HL-60 (cell line): Measurements from ENCODE around the gene MAP2K5.
A peak's percentile ranks its signal among the peaks of the same experiment; 100 is the strongest.

Source experiments
- DNase-seq, 2 experiments: peaks; one replicate each; pipeline ENCODE4 v3.0.0-alpha.2; 2010 to 2020; ENCODE audit warnings: low read depth in 1 of 2, low spot score in 1 of 2
- H3K27ac ChIP-seq: fragments of 250-450 bp; sonication (Bioruptor Pico); replicated peaks from 2 replicates; pipeline ENCODE4 v1.5.1; 2020; ENCODE audit warnings: mild to moderate bottlenecking, moderate library complexity
- H3K27me3 ChIP-seq: fragments of 250-450 bp; sonication (Bioruptor Pico); 2 replicates; pipeline ENCODE4 v1.5.1; 2021; ENCODE audit warnings: mild to moderate bottlenecking, moderate library complexity; ENCODE audit not compliant: insufficient read depth, poor library complexity, severe bottlenecking
- H3K4me3 ChIP-seq: replicated peaks from 2 replicates; pipeline ENCODE4 v1.5.1; 2011; ENCODE audit warnings: mild to moderate bottlenecking, control low read depth, low read length; ENCODE audit not compliant: insufficient read depth
- GABPA ChIP-seq: IDR thresholded peaks from 2 replicates; pipeline ENCODE4 v1.6.1; 2012; ENCODE audit warnings: low read depth
- POLR2AphosphoS5 ChIP-seq: IDR thresholded peaks from 2 replicates; pipeline ENCODE4 v1.6.1; 2012; ENCODE audit warnings: low read depth
- SPI1 ChIP-seq: IDR thresholded peaks from 2 replicates; pipeline ENCODE4 v1.6.1; 2012; ENCODE audit warnings: low read depth, mild to moderate bottlenecking, borderline replicate concordance
- TF ChIP-seq, protein P1 (sequence below): IDR thresholded peaks from 2 replicates; pipeline ENCODE4 v1.6.1; 2012; ENCODE audit warnings: low read depth; ENCODE audit not compliant: insufficient replicate concordance
- TF ChIP-seq, protein P2 (sequence below): IDR thresholded peaks from one replicate; pipeline ENCODE4 v1.5.1; 2011; ENCODE audit warnings: low read length, control low read depth, inconsistent platforms; ENCODE audit not compliant: insufficient read depth

MAP2K5 gene

DNA sequence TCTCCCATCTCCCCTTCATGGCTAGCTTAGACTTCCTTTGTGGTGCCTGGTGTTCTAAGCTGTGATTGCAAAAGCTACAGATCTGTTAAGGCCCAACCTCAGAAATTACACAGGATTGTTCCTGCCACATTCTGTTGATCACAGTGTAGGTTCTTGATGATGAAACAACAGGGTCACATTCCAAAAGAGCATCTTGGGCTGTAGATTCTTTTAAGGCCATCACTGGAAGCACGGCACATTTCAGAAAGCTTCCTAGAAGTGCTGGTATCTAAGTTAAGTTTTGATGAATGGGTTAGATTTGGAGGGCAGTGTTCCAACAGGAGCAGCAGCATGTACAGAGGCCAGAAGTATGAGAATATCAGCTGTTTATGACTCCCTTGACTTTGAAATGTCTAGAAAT lies 175.3 kb downstream of the MAP2K5 start:
- Histone ChIP-seq H3K27ac (no peak overlapping the region), H3K27me3 (no peaks in the 10 kb centered on the region), H3K4me3 (no peak overlapping the region)
- DNase-seq = no peak
- no peak for TF ChIP-seq GABPA
- TF ChIP-seq, protein P1, sequence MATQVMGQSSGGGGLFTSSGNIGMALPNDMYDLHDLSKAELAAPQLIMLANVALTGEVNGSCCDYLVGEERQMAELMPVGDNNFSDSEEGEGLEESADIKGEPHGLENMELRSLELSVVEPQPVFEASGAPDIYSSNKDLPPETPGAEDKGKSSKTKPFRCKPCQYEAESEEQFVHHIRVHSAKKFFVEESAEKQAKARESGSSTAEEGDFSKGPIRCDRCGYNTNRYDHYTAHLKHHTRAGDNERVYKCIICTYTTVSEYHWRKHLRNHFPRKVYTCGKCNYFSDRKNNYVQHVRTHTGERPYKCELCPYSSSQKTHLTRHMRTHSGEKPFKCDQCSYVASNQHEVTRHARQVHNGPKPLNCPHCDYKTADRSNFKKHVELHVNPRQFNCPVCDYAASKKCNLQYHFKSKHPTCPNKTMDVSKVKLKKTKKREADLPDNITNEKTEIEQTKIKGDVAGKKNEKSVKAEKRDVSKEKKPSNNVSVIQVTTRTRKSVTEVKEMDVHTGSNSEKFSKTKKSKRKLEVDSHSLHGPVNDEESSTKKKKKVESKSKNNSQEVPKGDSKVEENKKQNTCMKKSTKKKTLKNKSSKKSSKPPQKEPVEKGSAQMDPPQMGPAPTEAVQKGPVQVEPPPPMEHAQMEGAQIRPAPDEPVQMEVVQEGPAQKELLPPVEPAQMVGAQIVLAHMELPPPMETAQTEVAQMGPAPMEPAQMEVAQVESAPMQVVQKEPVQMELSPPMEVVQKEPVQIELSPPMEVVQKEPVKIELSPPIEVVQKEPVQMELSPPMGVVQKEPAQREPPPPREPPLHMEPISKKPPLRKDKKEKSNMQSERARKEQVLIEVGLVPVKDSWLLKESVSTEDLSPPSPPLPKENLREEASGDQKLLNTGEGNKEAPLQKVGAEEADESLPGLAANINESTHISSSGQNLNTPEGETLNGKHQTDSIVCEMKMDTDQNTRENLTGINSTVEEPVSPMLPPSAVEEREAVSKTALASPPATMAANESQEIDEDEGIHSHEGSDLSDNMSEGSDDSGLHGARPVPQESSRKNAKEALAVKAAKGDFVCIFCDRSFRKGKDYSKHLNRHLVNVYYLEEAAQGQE = no peak
- TF ChIP-seq SPI1 = no peak
- TF ChIP-seq POLR2AphosphoS5 = no peak
- TF ChIP-seq, protein P2, sequence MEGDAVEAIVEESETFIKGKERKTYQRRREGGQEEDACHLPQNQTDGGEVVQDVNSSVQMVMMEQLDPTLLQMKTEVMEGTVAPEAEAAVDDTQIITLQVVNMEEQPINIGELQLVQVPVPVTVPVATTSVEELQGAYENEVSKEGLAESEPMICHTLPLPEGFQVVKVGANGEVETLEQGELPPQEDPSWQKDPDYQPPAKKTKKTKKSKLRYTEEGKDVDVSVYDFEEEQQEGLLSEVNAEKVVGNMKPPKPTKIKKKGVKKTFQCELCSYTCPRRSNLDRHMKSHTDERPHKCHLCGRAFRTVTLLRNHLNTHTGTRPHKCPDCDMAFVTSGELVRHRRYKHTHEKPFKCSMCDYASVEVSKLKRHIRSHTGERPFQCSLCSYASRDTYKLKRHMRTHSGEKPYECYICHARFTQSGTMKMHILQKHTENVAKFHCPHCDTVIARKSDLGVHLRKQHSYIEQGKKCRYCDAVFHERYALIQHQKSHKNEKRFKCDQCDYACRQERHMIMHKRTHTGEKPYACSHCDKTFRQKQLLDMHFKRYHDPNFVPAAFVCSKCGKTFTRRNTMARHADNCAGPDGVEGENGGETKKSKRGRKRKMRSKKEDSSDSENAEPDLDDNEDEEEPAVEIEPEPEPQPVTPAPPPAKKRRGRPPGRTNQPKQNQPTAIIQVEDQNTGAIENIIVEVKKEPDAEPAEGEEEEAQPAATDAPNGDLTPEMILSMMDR = no peak

DNA sequence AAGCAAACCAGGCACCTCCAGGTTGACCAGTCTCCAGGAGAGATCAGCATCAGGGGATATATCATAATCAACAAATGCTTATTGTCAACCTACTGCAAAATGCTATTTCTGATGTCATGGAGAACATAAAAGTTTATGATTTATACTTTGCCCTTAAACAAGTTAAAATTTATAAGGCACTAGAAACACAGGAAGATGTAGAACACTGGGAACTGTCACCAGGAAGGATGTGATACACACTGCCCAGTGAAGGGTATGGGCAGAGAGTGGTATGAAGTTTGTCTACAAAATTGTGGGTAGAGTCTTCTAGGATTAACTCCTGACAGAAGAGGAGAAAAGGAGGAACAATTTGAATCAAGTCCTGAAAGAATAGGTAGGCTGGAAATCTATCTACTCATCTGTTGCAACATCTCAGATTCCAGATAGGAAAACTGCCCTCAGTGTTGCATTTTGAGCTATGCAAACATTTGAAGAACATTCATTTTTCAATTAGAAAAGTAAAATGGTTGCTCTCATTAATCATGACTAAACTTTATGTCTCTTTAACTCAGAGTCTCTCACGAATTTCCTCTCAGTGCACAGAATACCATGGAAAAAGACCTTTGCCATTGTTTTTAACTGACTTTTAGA lies 176.9 kb downstream of the MAP2K5 start:
- no peak overlapping the region for H3K27ac ChIP-seq
- H3K4me3 ChIP-seq = no peak overlapping the region
- TF ChIP-seq, protein P2 = no peak
- no peak for TF ChIP-seq GABPA
- no peak for TF ChIP-seq POLR2AphosphoS5
- TF ChIP-seq SPI1 = no peak
- TF ChIP-seq, protein P1 = no peak
- DNase-seq = no peak
- no peaks in the 10 kb centered on the region for H3K27me3 ChIP-seq

DNA sequence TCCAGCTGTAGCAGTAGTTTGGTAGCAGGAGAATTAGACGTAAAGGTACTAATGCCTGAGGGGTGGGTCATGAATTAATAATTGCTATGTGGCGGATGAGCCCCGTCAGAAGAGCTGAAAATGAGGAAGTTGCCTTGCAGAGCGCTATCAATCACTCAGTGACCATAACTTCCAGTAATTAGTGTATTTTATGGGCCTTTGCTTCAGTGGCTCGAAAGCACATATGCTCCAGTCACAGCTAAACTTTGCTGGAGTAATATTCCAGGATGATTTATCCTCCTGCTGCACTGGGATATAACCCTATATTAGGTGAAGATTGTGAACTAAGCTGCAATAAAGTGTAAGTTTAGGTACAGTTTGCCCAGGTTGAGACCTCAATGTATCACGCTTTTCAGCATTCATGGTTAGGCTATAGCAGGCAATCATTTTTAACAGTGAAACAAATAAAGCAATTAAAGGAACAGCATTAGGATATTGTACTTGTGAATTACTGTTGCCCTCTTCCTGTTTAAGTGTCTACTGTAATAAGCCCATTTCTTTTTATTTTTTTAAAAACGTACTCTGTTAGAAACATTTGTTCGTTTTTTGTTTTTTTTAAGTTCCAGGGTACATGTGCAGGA lies 178.2 kb downstream of the MAP2K5 start:
- TF ChIP-seq, protein P2 = no peak
- TF ChIP-seq SPI1 = peak; percentile 22; the same call in 1 of the 2 replicates
- H3K27me3 ChIP-seq = no peaks in the 10 kb centered on the region
- peak in 1 of 2 experiments; percentile 13 for DNase-seq

More for the DNA sequence above, 178.2 kb downstream of the MAP2K5 start:
- no peak overlapping the region for H3K4me3 ChIP-seq
- H3K27ac ChIP-seq = no peak overlapping the region
